ENCODE results near the gene CDC42BPA.
"Not testable (repeated sequence)": the region's sequence is repeated elsewhere in the genome, so short reads cannot be mapped to it uniquely, and the experiment has no call there.

GRCh38 chr1:226999579-226999978 is 318.7 kb downstream of the CDC42BPA start:
- TF ChIP-seq EZH2 (IDR thresholded peaks at IDR 0.05; ENCODE audit: insufficient read depth, poor library complexity, severe bottlenecking); EZH2phosphoT487 (IDR thresholded peaks at IDR 0.05; ENCODE audit: insufficient read depth, low read depth): not testable (repeated sequence)

Measured in GM23248 (cell line).